Parathyroid adenoma (tissue), 2 donors: ENCODE data around the gene CHCHD3.

Experiments
- H2AFZ ChIP-seq: fragments of 300-600 bp; sonication (generic); one replicate; pipeline ENCODE4 v1.7.0; 2017; ENCODE audit warnings: antibody characterized with exemption, mild to moderate bottlenecking
- H3K27ac ChIP-seq: fragments of 300-600 bp; sonication (generic); one replicate; pipeline ENCODE4 v1.7.0; 2017
- H3K27me3 ChIP-seq: fragments of 300-600 bp; sonication (generic); one replicate; pipeline ENCODE4 v1.7.0; 2017; ENCODE audit warnings: low read length; ENCODE audit not compliant: control insufficient read depth, insufficient read depth
- H3K36me3 ChIP-seq: fragments of 300-600 bp; sonication (generic); one replicate; pipeline ENCODE4 v1.7.0; 2017; ENCODE audit warnings: low read length; ENCODE audit not compliant: control insufficient read depth, insufficient read depth
- H3K4me1 ChIP-seq: fragments of 300-600 bp; sonication (generic); one replicate; pipeline ENCODE4 v1.7.0; 2017; ENCODE audit warnings: control low read depth
- H3K4me2 ChIP-seq: fragments of 300-600 bp; sonication (generic); one replicate; pipeline ENCODE4 v1.7.0; 2017; ENCODE audit warnings: low read length
- H3K4me3 ChIP-seq: fragments of 300-600 bp; sonication (generic); one replicate; pipeline ENCODE4 v1.7.0; 2017; ENCODE audit warnings: low read depth, low read length
- H3K79me2 ChIP-seq: fragments of 300-600 bp; sonication (generic); one replicate; pipeline ENCODE4 v1.7.0; 2017; ENCODE audit warnings: control low read depth
- H3K9ac ChIP-seq: fragments of 300-600 bp; sonication (generic); one replicate; pipeline ENCODE4 v1.7.0; 2017; ENCODE audit warnings: mild to moderate bottlenecking
- H3K9me3 ChIP-seq: fragments of 300-600 bp; sonication (generic); one replicate; pipeline ENCODE4 v1.7.0; 2017; ENCODE audit warnings: low read length; ENCODE audit not compliant: control insufficient read depth
- CTCF ChIP-seq: fragments of 300-600 bp; sonication (generic); IDR thresholded peaks from one replicate; pipeline ENCODE4 v1.7.0; 2017; ENCODE audit warnings: antibody characterized with exemption, mild to moderate bottlenecking
- donor health status: primary hyperparathyroidism.

CHCHD3 gene

GRCh38 chr7:133121175-133121844 is 39.4 kb upstream of the CHCHD3 start:
- Histone ChIP-seq H3K9ac (no peak overlapping the region), H3K4me1 (no peaks in the 10 kb centered on the region), H3K9me3 (no peaks in the 10 kb centered on the region), H2AFZ (no peak overlapping the region), H3K27ac (no peak overlapping the region), H3K27me3 (no peaks in the 10 kb centered on the region), H3K4me2 (no peak overlapping the region), H3K36me3 (no peaks in the 10 kb centered on the region), H3K79me2 (no peaks in the 10 kb centered on the region), H3K4me3 (no peak overlapping the region)
- TF ChIP-seq CTCF, result no peak

- Histone ChIP-seq H3K27me3 (no peaks in the 10 kb centered on the region), H3K9me3 (no peaks in the 10 kb centered on the region), H3K79me2 (no peaks in the 10 kb centered on the region), H3K4me1 (no peaks in the 10 kb centered on the region), H3K4me2 (no peak overlapping the region), H3K9ac (no peak overlapping the region), H3K36me3 (no peaks in the 10 kb centered on the region), H3K4me3 (no peak overlapping the region), H3K27ac (no peak overlapping the region), H2AFZ (no peak overlapping the region)
- TF ChIP-seq CTCF, result no peak
These were observed 37.2 kb upstream of the CHCHD3 start for GRCh38 chr7:133119067-133119466.

GRCh38 chr7:133118261-133118660 is 36.4 kb upstream of the CHCHD3 start:
- Histone ChIP-seq H3K9ac (no peak overlapping the region), H3K4me1 (no peaks in the 10 kb centered on the region), H3K36me3 (no peaks in the 10 kb centered on the region), H3K4me2 (no peak overlapping the region), H2AFZ (no peak overlapping the region), H3K4me3 (no peak overlapping the region), H3K27ac (no peak overlapping the region), H3K79me2 (no peaks in the 10 kb centered on the region), H3K9me3 (no peaks in the 10 kb centered on the region), H3K27me3 (no peaks in the 10 kb centered on the region)
- no peak for TF ChIP-seq CTCF

- no peak for TF ChIP-seq CTCF
- Histone ChIP-seq H3K36me3 (no peaks in the 10 kb centered on the region), H3K27me3 (no peaks in the 10 kb centered on the region)
These were observed 35.6 kb upstream of the CHCHD3 start for GRCh38 chr7:133117452-133117851.

GRCh38 chr7:133115596-133115995 is 33.7 kb upstream of the CHCHD3 start:
- Histone ChIP-seq H3K27me3 (no peaks in the 10 kb centered on the region), H3K36me3 (no peaks in the 10 kb centered on the region), H3K4me3 (no peak overlapping the region), H3K9ac (no peak overlapping the region), H2AFZ (no peak overlapping the region), H3K9me3 (no peaks in the 10 kb centered on the region), H3K4me1 (no peaks in the 10 kb centered on the region), H3K4me2 (no peak overlapping the region), H3K79me2 (no peaks in the 10 kb centered on the region), H3K27ac (no peak overlapping the region)
- no peak for TF ChIP-seq CTCF

More at GRCh38 chr7:133117452-133117851, 35.6 kb upstream of the CHCHD3 start:
- H3K4me2 ChIP-seq, result no peak overlapping the region
- no peak overlapping the region for H3K27ac ChIP-seq
- no peaks in the 10 kb centered on the region for H3K4me1 ChIP-seq
- H3K79me2 ChIP-seq, result no peaks in the 10 kb centered on the region
- no peak overlapping the region for H2AFZ ChIP-seq
- H3K9ac ChIP-seq, result no peak overlapping the region
- no peak overlapping the region for H3K4me3 ChIP-seq
- no peaks in the 10 kb centered on the region for H3K9me3 ChIP-seq
